HCT116 (cell line): ENCODE data around the gene ZNF438. TPM values are rescaled to one million over a fixed set of nuclear protein-coding genes. Genes with fewer than 3 reads are reported as not detected.
A peak's percentile ranks its signal among the peaks of the same experiment; 100 is the strongest.

Experiments used
- ATAC-seq: fragments of 200-7000 bp; cut with Tn5 transposase; 2 replicates; pipeline ENCODE4 v1.9.1; 2020; ENCODE audit warnings: mild to moderate bottlenecking, moderate library complexity
- BruUV-seq: library from RNA; stranded (reverse); fragments of 400-500 nt; replicated peaks from 2 replicates; lab custom pipeline; 2021; lab: Mats Ljungman, UMichigan
- CTCF ChIA-PET: fragments of 300-600 bp; sonication (Branson Sonifier 250); formaldehyde crosslinking; loops from one replicate; lab custom pipeline; 2021; ENCODE audit warnings: antibody characterized with exemption; lab: Charles Lee
- POLR2A ChIA-PET: fragments of 300-600, 350-600 bp; sonication (Branson Sonifier 250); formaldehyde crosslinking; loops from one replicate; lab custom pipeline; 2021; ENCODE audit warnings: antibody characterized with exemption; lab: Charles Lee
- RAD21 ChIA-PET, 2 experiments: fragments of 300-600 bp; sonication (Branson Sonifier 250); formaldehyde crosslinking; loops; one replicate each; lab custom pipeline; 2023; ENCODE audit warnings: low total read pairs in 2 of 2; ENCODE audit not compliant: uncharacterized antibody in 2 of 2, unreplicated experiment in 2 of 2, low non-redundant PET in 1 of 2; lab: Charles Lee
- DNase-seq: peaks from one replicate; pipeline ENCODE4 v3.0.0-alpha.2; 2010; ENCODE audit warnings: low read depth, low spot score
- H2AFZ ChIP-seq: fragments of 200-600 bp; shearing (Covaris generic), sonication (generic); 2 replicates; pipeline ENCODE4 v1.6.1; 2017; ENCODE audit warnings: low read depth, mixed run types, mixed read lengths, antibody characterized with exemption, low read length; ENCODE audit not compliant: poor library complexity, severe bottlenecking
- H3K27ac ChIP-seq: 2 replicates; pipeline ENCODE4 v1.5.1; 2012; ENCODE audit warnings: low read depth, low read length
- H3K27me3 ChIP-seq: fragments of 200-600 bp; sonication (generic); 2 replicates; pipeline ENCODE4 v1.6.1; 2016; ENCODE audit warnings: mixed run types, low read length, mixed read lengths; ENCODE audit not compliant: insufficient read depth
- H3K36me3 ChIP-seq, 2 experiments: fragments of 200-500 bp in 1 of 2; fragments of 200-600 bp in 1 of 2; sonication (Bioruptor generic) in 1 of 2; sonication (generic) in 1 of 2; 2 replicates each; pipeline versions ENCODE4 v1.5.1 to v1.6.1; 2014 to 2016; ENCODE audit warnings: low read length in 2 of 2, inconsistent platforms in 1 of 2, mixed read lengths in 1 of 2, mixed run types in 1 of 2; ENCODE audit not compliant: insufficient read depth in 2 of 2, control insufficient read depth in 1 of 2
- H3K4me1 ChIP-seq, 2 experiments: fragments of 200-600 bp in 1 of 2; sonication (generic) in 1 of 2; 2 replicates each; pipeline versions ENCODE4 v1.5.1 to v1.6.1; 2012 to 2017; ENCODE audit warnings: low read length in 2 of 2, inconsistent platforms in 1 of 2, mild to moderate bottlenecking in 1 of 2, mixed read lengths in 1 of 2, mixed run types in 1 of 2, moderate library complexity in 1 of 2; ENCODE audit not compliant: insufficient read depth in 2 of 2, control insufficient read depth in 1 of 2
- H3K4me2 ChIP-seq: fragments of 200-600 bp; sonication (generic); 2 replicates; pipeline ENCODE4 v1.6.1; 2017; ENCODE audit warnings: mixed run types, low read length, mixed read lengths
- H3K4me3 ChIP-seq, 2 experiments: fragments of 200-600 bp in 1 of 2; sonication (generic) in 1 of 2; replicated peaks in 1 of 2; 2 replicates each; pipeline ENCODE4 v1.5.1; 2011 to 2016; ENCODE audit warnings: low read length in 2 of 2, control low read depth in 1 of 2, low read depth in 1 of 2, mild to moderate bottlenecking in 1 of 2, mixed read lengths in 1 of 2, mixed run types in 1 of 2
- H3K79me2 ChIP-seq: fragments of 200-600 bp; sonication (generic); 2 replicates; pipeline ENCODE4 v1.6.1; 2017; ENCODE audit warnings: mild to moderate bottlenecking, mixed run types, low read length, moderate library complexity, mixed read lengths; ENCODE audit not compliant: insufficient read depth
- H3K9ac ChIP-seq: fragments of 200-600 bp; sonication (generic); 2 replicates; pipeline ENCODE4 v1.6.1; 2016; ENCODE audit warnings: low read length, mixed read lengths
- H3K9me2 ChIP-seq: fragments of 200-600 bp; sonication (generic), shearing (Covaris generic); 2 replicates; pipeline ENCODE4 v1.6.1; 2017; ENCODE audit warnings: mixed run types, mild to moderate bottlenecking, moderate library complexity; ENCODE audit not compliant: insufficient read depth
- H3K9me3 ChIP-seq, 2 experiments: fragments of 200-500 bp in 1 of 2; fragments of 200-600 bp in 1 of 2; sonication (Bioruptor generic) in 1 of 2; sonication (generic) in 1 of 2; 2 replicates each; pipeline ENCODE4 v1.6.1; 2014 to 2017; ENCODE audit warnings: low read length in 2 of 2, mixed read lengths in 2 of 2, inconsistent platforms in 1 of 2, low read depth in 1 of 2, mild to moderate bottlenecking in 1 of 2, mixed run types in 1 of 2, moderate library complexity in 1 of 2; ENCODE audit not compliant: control insufficient read depth in 1 of 2, insufficient read depth in 1 of 2
- H4K20me1 ChIP-seq: fragments of 200-600 bp; sonication (generic), shearing (Covaris generic); 2 replicates; pipeline ENCODE4 v1.6.1; 2017; ENCODE audit warnings: mixed run types, mild to moderate bottlenecking, moderate library complexity; ENCODE audit not compliant: insufficient read depth
- CBX3 ChIP-seq: IDR thresholded peaks from 2 replicates; pipeline ENCODE4 v1.6.1; 2012; ENCODE audit warnings: low read depth
- CTCF ChIP-seq, 3 experiments: fragments of 200-600 bp in 1 of 3; sonication (generic) in 1 of 3; IDR thresholded peaks in 2 of 3; conservative IDR thresholded peaks in 1 of 3; 2 replicates each; pipeline ENCODE4 v1.5.1; 2012 to 2017; ENCODE audit warnings: low read depth in 2 of 3, low read length in 2 of 3, antibody characterized with exemption in 1 of 3, borderline replicate concordance in 1 of 3, control low read depth in 1 of 3, mild to moderate bottlenecking in 1 of 3, mixed read lengths in 1 of 3, mixed run types in 1 of 3, moderate library complexity in 1 of 3; ENCODE audit not compliant: insufficient read depth in 1 of 3
- ELF1 ChIP-seq: IDR thresholded peaks from 2 replicates; pipeline ENCODE4 v1.6.1; 2012; ENCODE audit warnings: low read depth, borderline replicate concordance
- EZH2 ChIP-seq: fragments of 200-600 bp; sonication (generic); IDR thresholded peaks from 2 replicates; pipeline ENCODE4 v1.6.1; 2017; ENCODE audit warnings: antibody characterized with exemption, mixed run types
- FOSL1 ChIP-seq: IDR thresholded peaks from 2 replicates; pipeline ENCODE4 v1.6.1; 2012; ENCODE audit warnings: low read depth
- RAD21 ChIP-seq: IDR thresholded peaks from 2 replicates; pipeline ENCODE4 v1.6.1; 2012; ENCODE audit warnings: low read depth, mild to moderate bottlenecking
- REST ChIP-seq: IDR thresholded peaks from 2 replicates; pipeline ENCODE4 v1.6.1; 2012; ENCODE audit warnings: low read depth
- SIN3A ChIP-seq: IDR thresholded peaks from 2 replicates; pipeline ENCODE4 v1.6.1; 2012; ENCODE audit warnings: low read depth
- SRF ChIP-seq: IDR thresholded peaks from 2 replicates; pipeline ENCODE4 v1.6.1; 2012; ENCODE audit warnings: low read depth
- YY1 ChIP-seq: IDR thresholded peaks from 2 replicates; pipeline ENCODE4 v1.6.1; 2011; ENCODE audit warnings: low read length, low read depth, moderate library complexity, mild to moderate bottlenecking; ENCODE audit not compliant: insufficient replicate concordance; ENCODE audit errors: extremely low read depth
- ZFX ChIP-seq: fragments of 450-650 bp; IDR thresholded peaks from 2 replicates; pipeline ENCODE4 v1.6.1; 2017
- intact Hi-C: fragments of 100-400 bp; cut with micrococcal nuclease; formaldehyde crosslinking; loops from 2 replicates; pipeline ENCODE4 v1.10.0; 2022
- total RNA-seq: library from RNA; stranded (reverse); gene quantifications from one replicate; pipeline ENCODE4 v1.2.1, GENCODE V29; 2021; ENCODE audit not compliant: unreplicated experiment

The ZNF438 gene
- total RNA-seq, 1 experiment from 2014 or later = 3.3 TPM

- Histone ChIP-seq H3K79me2 (no peaks in the 10 kb centered on the region), H3K9ac (peak overlapping the region; percentile 72), H3K4me1 (peaks cover 8 to 38% of the 10 kb centered on the region in 2 experiments), H3K36me3 (no peaks in the 10 kb centered on the region), H3K4me3 (peak overlapping the region; percentile 57 to 65), H4K20me1 (no peaks in the 10 kb centered on the region), H3K9me2 (no peaks in the 10 kb centered on the region), H3K4me2 (peak overlapping the region; percentile 87), H3K27me3 (no peaks in the 10 kb centered on the region), H2AFZ (peak overlapping the region; percentile 23), H3K27ac (peak overlapping the region; percentile 79), H3K9me3 (no peaks in the 10 kb centered on the region)
- POLR2A ChIA-PET = interaction anchor here (0.8 to 1.2 kb wide), 3 partner anchors 9 to 36 kb away, joined by 4 to 6 read pairs (median 5); no protein-coding TSS in a partner anchor
- RAD21 ChIA-PET = interaction anchor here in 1 of 2 experiments (0.6 kb wide), 1 partner anchor 29 kb away, joined by 3 read pairs; no protein-coding TSS in a partner anchor
- BruUV-seq = TSS peak; percentile 68
- no peak for TF ChIP-seq ELF1
- no peak for TF ChIP-seq SRF
- TF ChIP-seq EZH2 = no peak
- no peak for TF ChIP-seq SIN3A
- TF ChIP-seq ZFX = no peak
- TF ChIP-seq YY1 = no peak
- no peak for TF ChIP-seq RAD21
- no peak for TF ChIP-seq CTCF (IDR thresholded peaks at IDR 0.05 in 2 of 3, conservative IDR thresholded peaks at IDR 0.05 in 1 of 3; ENCODE audit: borderline replicate concordance in 1 of 3, insufficient read depth in 1 of 3, low read depth in 2 of 3, low read length in 2 of 3)
- no peak for TF ChIP-seq REST
- no peak for TF ChIP-seq CBX3
- no peak for TF ChIP-seq FOSL1
- CTCF ChIA-PET = interaction anchor here (1.1 to 1.7 kb wide), 4 partner anchors 13 to 437 kb away, joined by 3 to 8 read pairs (median 4); no protein-coding TSS in a partner anchor
- ATAC-seq (no peak), DNase-seq (no peak)
- intact Hi-C loops = loop anchor here (5.0 kb wide), 1 partner anchor 731 kb away; no protein-coding TSS in a partner anchor
These were observed 484 bp downstream of the ZNF438 start for GRCh38 chr10:31031205-31031557.
